A549 (cell line): ENCODE measurements around the gene PET117.

ENCODE experiments used
- BCL3 ChIP-seq: fragments of >200 bp; sonication (Bioruptor Twin); formaldehyde crosslinking; IDR thresholded peaks from 3 replicates; pipeline ENCODE4 v1.6.1; 2016
- CTCF ChIP-seq: fragments of >200 bp; sonication (Bioruptor Twin); formaldehyde crosslinking; IDR thresholded peaks from 3 replicates; pipeline ENCODE4 v1.5.1; 2016
- EP300 ChIP-seq, 2 experiments: fragments of >200 bp; sonication (Bioruptor Twin); formaldehyde crosslinking; IDR thresholded peaks; 2 replicates in 1 of 2; 3 replicates in 1 of 2; pipeline ENCODE4 v1.6.1; 2016 to 2017
- HDAC2 ChIP-seq: fragments of 200-600 bp; sonication (generic); IDR thresholded peaks from 2 replicates; pipeline ENCODE4 v1.6.1; 2016
- RAD21 ChIP-seq, 2 experiments: fragments of >200 bp in 1 of 2; sonication (Bioruptor Twin) in 1 of 2; formaldehyde crosslinking in 1 of 2; IDR thresholded peaks in 1 of 2; conservative IDR thresholded peaks in 1 of 2; 2 replicates in 1 of 2; 3 replicates in 1 of 2; pipeline ENCODE4 v1.6.1; 2012 to 2018; ENCODE audit warnings: inconsistent platforms in 1 of 2
- REST ChIP-seq: fragments of 200-600 bp; sonication (generic); IDR thresholded peaks from 2 replicates; pipeline ENCODE4 v1.6.1; 2016; ENCODE audit warnings: antibody characterized with exemption, mild to moderate bottlenecking, moderate library complexity

GRCh38 chr20:18139832-18140231 is 2.2 kb downstream of the PET117 start:
- TF ChIP-seq CTCF (no peak), HDAC2 (no peak), EP300 (IDR thresholded peaks at IDR 0.05) (no peak), REST (no peak), RAD21 (conservative IDR thresholded peaks at IDR 0.05 in 1 of 2, IDR thresholded peaks at IDR 0.05 in 1 of 2) (no peak), BCL3 (no peak)
